Measurements from ENCODE around the gene STX18.
"Not testable (repeated sequence)": the region's sequence is repeated elsewhere in the genome, so short reads cannot be mapped to it uniquely, and the experiment has no call there.

DNA sequence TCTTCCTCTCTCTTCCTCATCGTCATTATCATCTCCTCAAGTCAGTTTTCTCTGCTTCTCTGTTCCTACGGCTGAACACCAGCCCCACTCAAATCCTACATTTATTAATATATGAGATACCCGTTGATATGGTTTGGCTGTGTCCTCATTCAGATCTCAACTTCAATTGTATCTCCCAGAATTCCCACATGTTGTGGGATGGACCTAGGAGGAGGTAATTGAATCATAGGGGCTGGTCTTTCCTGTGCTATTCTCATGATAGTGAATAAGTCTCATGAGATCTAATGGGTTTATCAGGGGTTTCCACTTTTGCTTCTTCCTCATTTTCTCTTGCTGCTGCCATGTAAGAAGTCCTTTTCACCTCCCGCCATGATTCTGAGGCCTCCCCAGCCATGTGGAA is 8.3 kb upstream of the STX18 start:
- TF ChIP-seq, protein P1, sequence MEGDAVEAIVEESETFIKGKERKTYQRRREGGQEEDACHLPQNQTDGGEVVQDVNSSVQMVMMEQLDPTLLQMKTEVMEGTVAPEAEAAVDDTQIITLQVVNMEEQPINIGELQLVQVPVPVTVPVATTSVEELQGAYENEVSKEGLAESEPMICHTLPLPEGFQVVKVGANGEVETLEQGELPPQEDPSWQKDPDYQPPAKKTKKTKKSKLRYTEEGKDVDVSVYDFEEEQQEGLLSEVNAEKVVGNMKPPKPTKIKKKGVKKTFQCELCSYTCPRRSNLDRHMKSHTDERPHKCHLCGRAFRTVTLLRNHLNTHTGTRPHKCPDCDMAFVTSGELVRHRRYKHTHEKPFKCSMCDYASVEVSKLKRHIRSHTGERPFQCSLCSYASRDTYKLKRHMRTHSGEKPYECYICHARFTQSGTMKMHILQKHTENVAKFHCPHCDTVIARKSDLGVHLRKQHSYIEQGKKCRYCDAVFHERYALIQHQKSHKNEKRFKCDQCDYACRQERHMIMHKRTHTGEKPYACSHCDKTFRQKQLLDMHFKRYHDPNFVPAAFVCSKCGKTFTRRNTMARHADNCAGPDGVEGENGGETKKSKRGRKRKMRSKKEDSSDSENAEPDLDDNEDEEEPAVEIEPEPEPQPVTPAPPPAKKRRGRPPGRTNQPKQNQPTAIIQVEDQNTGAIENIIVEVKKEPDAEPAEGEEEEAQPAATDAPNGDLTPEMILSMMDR (IDR thresholded peaks at IDR 0.05; ENCODE audit: borderline replicate concordance, extremely low read depth, low read length, poor library complexity, severe bottlenecking) = not testable (repeated sequence)
- TF ChIP-seq EZH2 (IDR thresholded peaks at IDR 0.05; ENCODE audit: borderline replicate concordance, low read depth, low read length, severe bottlenecking) = not testable (repeated sequence)

Data from DND-41 (cell line).